ENCODE data around the gene C10orf71.

Gene C10orf71

DNA sequence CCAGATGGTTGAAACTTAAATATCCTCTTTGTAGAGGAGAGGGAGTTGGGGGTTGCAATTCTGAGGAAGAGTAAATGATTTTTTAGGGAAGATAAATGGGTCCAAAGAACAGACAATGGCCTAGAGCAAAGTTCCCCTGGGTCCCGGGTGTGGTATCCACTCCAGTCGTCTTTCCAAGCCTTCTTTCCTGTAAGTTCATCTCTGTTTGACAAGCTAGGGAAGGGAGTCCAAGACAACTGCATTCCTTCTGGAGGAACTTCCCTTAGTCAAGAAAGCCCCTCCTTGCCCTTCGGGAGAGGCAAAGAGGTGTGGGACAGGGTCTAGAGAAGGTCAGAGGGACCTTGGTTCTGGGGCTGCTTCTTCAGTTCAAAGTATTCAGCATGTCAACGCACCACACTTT lies 33.4 kb downstream of the C10orf71 start:
- no peak for DNase-seq (ENCODE audit: low read depth, low spot score)

DNA sequence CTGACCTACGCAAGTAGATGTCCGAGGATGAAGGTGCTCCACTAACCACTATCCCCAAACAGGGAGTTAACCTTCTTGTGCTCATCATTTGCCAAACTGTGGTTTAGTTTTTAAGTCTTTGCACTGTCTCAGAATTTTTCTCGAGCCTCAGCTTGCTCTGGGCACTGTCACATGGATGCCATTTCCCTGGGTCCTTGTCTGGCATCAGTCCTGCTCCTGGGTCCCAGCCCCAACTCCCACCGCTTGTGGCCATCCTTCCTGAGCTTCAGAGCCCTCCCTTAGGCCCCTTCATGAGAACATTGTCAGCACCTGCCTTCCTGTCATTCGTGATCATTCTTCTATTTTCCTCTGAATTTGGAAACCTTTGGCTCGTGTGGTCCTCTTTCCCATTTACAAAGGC lies 33.8 kb downstream of the C10orf71 start:
- no peak for DNase-seq (ENCODE audit: low read depth, low spot score)

GRCh38 chr10:49333192-49333591 lies 34.2 kb downstream of the C10orf71 start:
- DNase-seq (ENCODE audit: low read depth, low spot score) = no peak

GRCh38 chr10:49334964-49335363 lies 36.0 kb downstream of the C10orf71 start:
- DNase-seq (ENCODE audit: low read depth, low spot score) = no peak

DNA sequence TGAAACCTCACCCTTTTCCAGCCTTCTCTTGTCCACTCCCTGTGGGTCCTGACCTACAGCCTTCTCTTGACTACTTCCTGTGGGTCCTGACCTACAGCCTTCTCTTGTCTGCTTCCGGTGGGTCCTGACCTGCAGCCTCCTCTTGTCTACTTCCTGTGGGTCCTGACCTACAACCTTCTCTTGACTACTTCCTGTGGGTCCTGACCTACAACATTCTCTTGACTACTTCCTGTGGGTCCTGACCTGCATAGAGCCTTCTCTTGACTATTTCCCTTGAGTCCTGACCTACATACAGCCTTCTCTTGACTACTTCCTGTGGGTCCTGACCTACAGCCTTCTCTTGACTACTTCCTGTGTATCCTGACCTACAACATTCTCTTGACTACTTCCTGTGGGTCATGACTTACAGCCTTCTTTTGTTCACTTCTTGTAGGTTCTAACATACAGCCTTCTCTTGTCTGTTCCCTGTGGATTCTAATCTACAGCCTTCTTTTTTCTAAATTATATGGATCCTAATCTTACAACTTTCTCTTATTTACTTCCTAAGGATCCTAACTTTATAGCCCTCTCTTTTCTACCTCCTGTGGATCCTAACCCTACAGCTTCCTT lies 36.5 kb downstream of the C10orf71 start:
- DNase-seq (ENCODE audit: low read depth, low spot score) = no peak

DNA sequence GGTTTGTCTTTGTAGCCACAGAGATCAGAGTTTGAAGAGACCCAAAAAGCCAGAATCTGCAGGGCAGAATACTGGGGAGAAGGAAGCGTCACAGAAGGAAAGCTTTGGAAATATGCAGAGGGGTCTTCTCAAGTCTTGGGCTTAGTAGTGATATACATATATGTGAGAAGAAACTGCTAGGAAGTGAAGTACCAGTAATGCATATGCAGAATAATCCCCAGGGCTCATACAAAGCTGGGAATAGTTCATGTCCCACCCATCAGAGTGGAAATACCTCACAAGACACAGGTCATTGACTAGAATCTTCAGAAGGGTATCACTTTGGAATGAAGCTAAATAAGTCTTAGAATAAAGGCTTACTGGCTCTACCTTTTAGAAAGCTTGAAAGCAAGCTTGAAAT lies 39.6 kb downstream of the C10orf71 start:
- DNase-seq (ENCODE audit: low read depth, low spot score) = no peak

GRCh38 chr10:49344840-49345239 lies 45.9 kb downstream of the C10orf71 start:
- no peak for DNase-seq (ENCODE audit: low read depth, low spot score)

DNA sequence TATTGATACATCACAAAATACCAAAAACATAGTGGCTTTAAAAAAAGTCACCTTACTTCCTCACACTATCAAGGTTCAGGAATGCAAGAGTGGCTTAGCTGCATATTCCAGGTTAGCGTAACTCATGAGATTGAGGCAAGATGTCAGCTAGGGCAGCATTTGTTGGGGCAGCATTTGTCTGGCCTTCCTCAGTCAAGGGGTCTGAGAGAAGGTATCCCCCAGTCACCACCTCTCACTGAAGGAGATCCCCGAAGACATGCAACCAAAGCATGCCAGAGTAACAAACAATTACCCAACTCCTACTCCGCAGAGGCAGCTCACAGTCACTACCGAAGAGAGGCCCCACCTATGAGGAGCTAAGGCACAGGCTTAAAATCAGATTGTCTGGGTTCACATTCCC lies 48.4 kb downstream of the C10orf71 start:
- no peak for DNase-seq (ENCODE audit: low read depth, low spot score)

- no peak for DNase-seq (ENCODE audit: low read depth, low spot score)
Observed at GRCh38 chr10:49347827-49348226, 48.9 kb downstream of the C10orf71 start.

GRCh38 chr10:49348593-49348992 lies 49.6 kb downstream of the C10orf71 start:
- no peak for DNase-seq (ENCODE audit: low read depth, low spot score)

- DNase-seq (ENCODE audit: low read depth, low spot score) = no peak
Observed at GRCh38 chr10:49349390-49349789, 50.4 kb downstream of the C10orf71 start.

GRCh38 chr10:49350138-49350537 lies 51.2 kb downstream of the C10orf71 start:
- no peak for DNase-seq (ENCODE audit: low read depth, low spot score)

GRCh38 chr10:49350846-49351532 lies 52.0 kb downstream of the C10orf71 start:
- no peak for DNase-seq (ENCODE audit: low read depth, low spot score)

- no peak for DNase-seq (ENCODE audit: low read depth, low spot score)
Observed at GRCh38 chr10:49351669-49352068, 52.7 kb downstream of the C10orf71 start.

DNA sequence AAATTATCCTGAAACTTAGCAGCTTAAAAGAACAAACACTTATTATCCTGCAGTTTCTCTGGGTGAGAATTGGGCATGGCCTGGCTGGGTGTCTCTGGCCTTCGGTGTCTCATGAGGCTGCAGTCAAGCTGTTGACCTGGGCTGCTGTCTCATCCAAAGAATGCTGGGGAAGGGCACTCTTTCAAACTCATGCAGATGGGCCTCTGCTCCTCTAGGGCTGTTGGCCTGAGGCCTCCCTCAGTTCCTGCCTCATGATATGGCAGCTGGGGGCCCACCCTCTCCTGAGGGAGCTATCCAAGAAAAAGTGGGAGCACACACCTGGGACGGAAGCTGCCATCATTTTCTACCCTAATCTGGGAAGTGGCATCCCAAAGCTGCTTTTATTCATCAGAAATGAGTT lies 53.4 kb downstream of the C10orf71 start:
- no peak for DNase-seq (ENCODE audit: low read depth, low spot score)

DNA sequence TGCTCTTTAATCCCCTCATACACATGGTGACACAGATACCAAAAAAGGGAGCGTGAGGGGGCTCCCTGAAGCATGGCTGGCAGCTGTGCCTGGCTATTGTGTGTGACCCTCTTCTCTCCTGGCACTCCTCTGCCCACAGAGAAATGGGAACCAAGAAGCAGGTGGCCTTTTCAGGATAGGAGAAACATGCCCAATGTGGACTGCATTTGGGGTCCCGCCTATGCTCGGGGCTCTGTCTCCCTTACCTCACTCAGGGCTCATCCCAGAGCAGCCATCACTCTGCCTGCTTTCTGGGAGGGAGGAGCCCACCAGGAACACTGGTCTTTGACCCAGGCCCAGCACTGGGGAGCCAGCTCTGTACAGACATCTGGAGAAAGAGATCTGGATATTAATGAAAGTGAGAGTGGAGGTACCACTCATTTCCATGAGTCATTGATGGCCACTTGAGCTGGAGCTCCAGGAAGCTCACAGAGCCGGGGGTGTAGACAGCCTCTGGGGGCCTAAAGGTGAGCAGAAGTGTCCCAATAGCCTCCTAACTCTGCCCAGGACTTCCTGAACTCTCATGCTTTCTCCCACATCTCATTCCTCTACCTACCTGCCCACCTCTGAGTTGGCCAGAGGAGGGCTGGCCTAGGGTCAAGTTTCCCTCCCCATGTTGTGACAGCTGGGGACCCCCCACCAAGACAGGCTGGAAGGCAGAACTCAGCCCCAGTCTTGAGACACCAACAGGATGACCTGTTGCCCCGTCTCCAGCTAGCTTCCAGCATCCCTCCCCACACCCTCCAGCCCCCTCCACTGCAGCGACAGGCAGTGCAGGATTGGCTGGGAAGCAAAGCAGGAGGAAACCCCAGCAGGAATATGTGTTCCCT lies 54.3 kb downstream of the C10orf71 start:
- DNase-seq (ENCODE audit: low read depth, low spot score) = peak; percentile 60

DNA sequence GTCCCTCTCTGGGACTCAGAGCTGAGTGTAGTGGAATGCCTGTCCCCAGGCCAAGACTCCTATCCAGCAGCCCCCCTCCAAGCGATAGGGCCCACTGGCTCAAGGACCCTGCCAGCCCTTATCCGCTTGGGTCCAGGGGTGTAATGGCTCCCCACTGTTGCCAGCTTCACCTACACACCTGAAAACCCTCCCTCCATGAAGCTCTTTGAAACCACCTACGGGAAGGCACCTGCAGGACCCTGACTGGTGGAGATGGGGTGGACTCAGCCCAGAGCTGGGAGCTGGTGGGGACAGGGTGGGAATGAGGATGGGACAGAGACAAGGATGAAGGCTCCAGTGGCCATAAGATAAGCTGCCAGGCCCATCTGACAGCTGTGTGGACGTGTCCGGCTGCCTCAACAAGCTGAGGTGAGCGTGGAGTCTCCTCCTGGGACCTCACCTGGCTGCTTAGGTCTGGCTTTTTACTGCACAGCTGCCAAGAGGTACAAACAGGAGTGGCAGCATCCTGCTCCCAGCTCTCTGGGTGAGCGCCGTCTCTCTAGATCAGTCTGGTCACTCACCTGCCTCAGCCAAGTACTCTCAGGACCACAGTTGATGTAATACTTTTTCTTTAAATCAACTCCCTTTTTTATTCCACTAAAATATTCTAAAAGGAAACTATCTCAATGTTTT lies 55.1 kb downstream of the C10orf71 start:
- no peak for DNase-seq (ENCODE audit: low read depth, low spot score)

DNA sequence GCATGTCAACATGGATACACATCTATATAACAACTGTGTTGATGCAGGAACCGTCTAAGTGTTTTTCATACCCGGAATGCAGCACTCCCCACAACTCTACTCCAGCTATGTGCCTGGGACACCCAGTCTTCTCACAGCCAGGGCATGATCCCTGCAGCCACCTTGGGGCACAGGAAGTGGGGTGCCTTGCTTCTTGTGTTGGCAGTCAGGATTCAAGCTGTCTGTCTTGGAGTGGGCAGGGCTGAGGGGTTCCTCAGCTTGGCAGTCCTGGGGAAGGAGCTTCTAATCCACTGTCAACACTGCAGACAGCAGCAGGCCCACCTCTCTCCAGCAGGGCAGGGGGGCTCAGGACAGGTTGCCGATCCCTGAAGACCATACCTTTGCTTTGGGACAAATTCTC lies 55.6 kb downstream of the C10orf71 start:
- DNase-seq (ENCODE audit: low read depth, low spot score) = no peak

- no peak for DNase-seq (ENCODE audit: low read depth, low spot score)
Observed at GRCh38 chr10:49355221-49355620, 56.3 kb downstream of the C10orf71 start.

- no peak for DNase-seq (ENCODE audit: low read depth, low spot score)
Observed at GRCh38 chr10:49356181-49356580, 57.2 kb downstream of the C10orf71 start.

DNA sequence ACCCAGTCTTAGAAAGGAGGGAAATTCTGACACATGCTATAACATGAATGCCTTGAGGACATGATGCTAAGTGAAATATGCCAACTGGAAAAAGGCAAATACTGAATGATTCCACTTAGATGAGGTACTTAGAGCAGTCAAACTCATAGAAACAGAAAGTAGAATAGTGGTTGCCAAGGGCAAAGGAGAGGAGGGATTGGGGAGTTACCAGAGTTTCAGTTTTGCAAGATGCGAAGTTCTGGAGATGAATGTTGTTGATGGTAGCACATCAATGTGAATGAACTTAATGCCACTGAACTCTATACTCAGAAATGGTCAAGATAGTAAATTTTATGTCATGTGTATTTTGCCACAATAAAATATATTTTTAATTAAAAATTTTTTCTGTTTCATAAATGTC lies 58.0 kb downstream of the C10orf71 start:
- DNase-seq (ENCODE audit: low read depth, low spot score) = no peak

- DNase-seq (ENCODE audit: low read depth, low spot score) = no peak
Observed at GRCh38 chr10:49357910-49358309, 58.9 kb downstream of the C10orf71 start.

Measured in smooth muscle cell of the brain vasculature (primary cell).